Measurements from ENCODE around the gene IFNL1.

IFNL1 gene

GRCh38 chr19:39275578-39275977, 20.6 kb upstream of the IFNL1 start:
- TF ChIP-seq, protein P1, sequence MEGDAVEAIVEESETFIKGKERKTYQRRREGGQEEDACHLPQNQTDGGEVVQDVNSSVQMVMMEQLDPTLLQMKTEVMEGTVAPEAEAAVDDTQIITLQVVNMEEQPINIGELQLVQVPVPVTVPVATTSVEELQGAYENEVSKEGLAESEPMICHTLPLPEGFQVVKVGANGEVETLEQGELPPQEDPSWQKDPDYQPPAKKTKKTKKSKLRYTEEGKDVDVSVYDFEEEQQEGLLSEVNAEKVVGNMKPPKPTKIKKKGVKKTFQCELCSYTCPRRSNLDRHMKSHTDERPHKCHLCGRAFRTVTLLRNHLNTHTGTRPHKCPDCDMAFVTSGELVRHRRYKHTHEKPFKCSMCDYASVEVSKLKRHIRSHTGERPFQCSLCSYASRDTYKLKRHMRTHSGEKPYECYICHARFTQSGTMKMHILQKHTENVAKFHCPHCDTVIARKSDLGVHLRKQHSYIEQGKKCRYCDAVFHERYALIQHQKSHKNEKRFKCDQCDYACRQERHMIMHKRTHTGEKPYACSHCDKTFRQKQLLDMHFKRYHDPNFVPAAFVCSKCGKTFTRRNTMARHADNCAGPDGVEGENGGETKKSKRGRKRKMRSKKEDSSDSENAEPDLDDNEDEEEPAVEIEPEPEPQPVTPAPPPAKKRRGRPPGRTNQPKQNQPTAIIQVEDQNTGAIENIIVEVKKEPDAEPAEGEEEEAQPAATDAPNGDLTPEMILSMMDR (conservative IDR thresholded peaks at IDR 0.05; ENCODE audit: control insufficient read depth, insufficient read depth, low read depth, low read length): no peak
- no peak for DNase-seq (ENCODE audit: low read depth)
- no peak overlapping the region for H3K4me3 ChIP-seq (ENCODE audit: control insufficient read depth, low read depth, low read length)

DNA sequence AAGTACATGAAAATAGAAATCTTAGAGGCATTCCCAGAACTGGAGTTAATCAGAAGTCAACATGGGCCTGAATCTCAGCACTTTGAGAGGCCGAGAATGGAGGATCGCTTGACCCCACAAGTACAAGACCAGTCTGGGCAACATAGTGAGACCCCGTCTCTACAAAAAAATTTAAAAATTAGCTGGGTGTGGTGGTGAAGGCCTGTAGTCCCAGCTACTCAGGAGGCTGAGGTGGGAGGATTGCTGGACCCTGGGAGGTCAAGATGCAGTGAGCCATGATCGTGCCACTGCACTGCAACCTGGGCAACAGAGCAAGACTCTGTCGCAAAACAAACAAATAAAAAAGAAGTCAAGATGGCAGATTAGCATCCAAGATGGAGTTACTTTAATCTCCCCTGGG, 19.5 kb upstream of the IFNL1 start:
- no peak for DNase-seq (ENCODE audit: low read depth)
- TF ChIP-seq, protein P1 (conservative IDR thresholded peaks at IDR 0.05; ENCODE audit: control insufficient read depth, insufficient read depth, low read depth, low read length): no peak
- no peak overlapping the region for H3K4me3 ChIP-seq (ENCODE audit: control insufficient read depth, low read depth, low read length)

DNA sequence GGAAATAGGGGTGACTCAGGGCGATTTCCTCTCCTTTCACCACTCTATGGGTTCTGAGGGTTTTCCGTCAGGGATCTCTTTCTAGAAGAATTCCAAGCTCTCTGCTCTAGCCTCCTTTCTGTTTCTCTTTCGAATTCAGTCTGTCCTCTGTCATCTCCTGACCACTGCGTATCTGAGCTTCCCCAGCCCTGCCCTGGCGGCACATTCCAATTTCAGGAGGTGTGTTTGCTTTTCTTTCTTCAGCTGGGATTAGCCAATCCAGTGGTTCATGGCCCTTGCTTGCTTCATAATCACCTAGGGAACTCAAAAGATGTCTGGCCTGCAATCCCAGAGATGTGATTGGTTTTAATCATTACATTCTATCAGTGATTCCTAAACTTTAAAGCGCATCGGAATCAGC, 18.6 kb upstream of the IFNL1 start:
- TF ChIP-seq, protein P1 (conservative IDR thresholded peaks at IDR 0.05; ENCODE audit: control insufficient read depth, insufficient read depth, low read depth, low read length): no peak
- no peak overlapping the region for H3K4me3 ChIP-seq (ENCODE audit: control insufficient read depth, low read depth, low read length)
- DNase-seq (ENCODE audit: low read depth): no peak

- DNase-seq (ENCODE audit: low read depth): no peak
- no peak overlapping the region for H3K4me3 ChIP-seq (ENCODE audit: control insufficient read depth, low read depth, low read length)
- TF ChIP-seq, protein P1 (conservative IDR thresholded peaks at IDR 0.05; ENCODE audit: control insufficient read depth, insufficient read depth, low read depth, low read length): no peak
These were observed 14.2 kb upstream of the IFNL1 start for GRCh38 chr19:39282021-39282420.

GRCh38 chr19:39284032-39284431, 12.2 kb upstream of the IFNL1 start:
- H3K4me3 ChIP-seq (ENCODE audit: control insufficient read depth, low read depth, low read length): no peak overlapping the region
- TF ChIP-seq, protein P1 (conservative IDR thresholded peaks at IDR 0.05; ENCODE audit: control insufficient read depth, insufficient read depth, low read depth, low read length): no peak
- no peak for DNase-seq (ENCODE audit: low read depth)

- DNase-seq (ENCODE audit: low read depth): no peak
- H3K4me3 ChIP-seq (ENCODE audit: control insufficient read depth, low read depth, low read length): no peak overlapping the region
- TF ChIP-seq, protein P1 (conservative IDR thresholded peaks at IDR 0.05; ENCODE audit: control insufficient read depth, insufficient read depth, low read depth, low read length): no peak
These were observed 2.8 kb upstream of the IFNL1 start for GRCh38 chr19:39293394-39293793.

DNA sequence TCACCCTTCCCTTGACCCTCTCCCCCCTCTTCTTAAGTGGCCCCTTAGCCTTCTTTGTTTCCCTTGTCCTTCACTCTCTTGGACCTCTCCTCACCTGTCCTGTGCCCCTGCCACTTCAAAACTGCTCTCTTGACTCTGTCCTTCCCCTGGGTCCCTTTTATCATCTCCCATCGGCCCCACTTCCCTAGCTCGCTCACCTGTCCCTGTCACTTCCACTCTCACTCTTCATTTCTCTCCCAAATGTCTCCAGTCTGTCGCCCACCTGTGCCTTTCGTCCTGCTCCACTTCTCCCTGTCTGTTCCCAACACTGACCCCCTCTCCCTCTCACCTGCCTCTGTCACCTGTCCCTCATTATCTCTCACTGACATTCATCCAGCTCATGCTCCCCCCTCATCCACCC, 699 bp downstream of the IFNL1 start:
- DNase-seq (ENCODE audit: low read depth): no peak

More for the DNA sequence above, 699 bp downstream of the IFNL1 start:
- H3K4me3 ChIP-seq (ENCODE audit: control insufficient read depth, low read depth, low read length): no peak overlapping the region
- TF ChIP-seq, protein P1 (conservative IDR thresholded peaks at IDR 0.05; ENCODE audit: control insufficient read depth, insufficient read depth, low read depth, low read length): no peak

All from fibroblast of mammary gland (primary cell).